Osteoblast (primary cell): ENCODE measurements around the gene MPZL1. TPM values are rescaled to one million over a fixed set of nuclear protein-coding genes. Genes with fewer than 3 reads are reported as not detected.
A peak's percentile ranks its signal among the peaks of the same experiment; 100 is the strongest.

Source experiments
- DNase-seq: peaks from one replicate; pipeline ENCODE4 v3.0.0; 2011; ENCODE audit warnings: low spot score, mixed read lengths; ENCODE audit not compliant: insufficient read length; ENCODE audit errors: missing footprints
- H2AFZ ChIP-seq: 2 replicates; pipeline ENCODE4 v1.6.0; 2011; ENCODE audit warnings: mild to moderate bottlenecking, low read length
- H3K27ac ChIP-seq: 2 replicates; pipeline ENCODE4 v1.5.1; 2011; ENCODE audit warnings: mild to moderate bottlenecking, low read depth, low read length, moderate library complexity
- H3K27me3 ChIP-seq: 2 replicates; pipeline ENCODE4 v1.6.0; 2012; ENCODE audit warnings: mild to moderate bottlenecking, control low read depth, inconsistent platforms, low read length, moderate library complexity; ENCODE audit not compliant: insufficient read depth
- H3K36me3 ChIP-seq: 2 replicates; pipeline ENCODE4 v1.5.1; 2011; ENCODE audit warnings: mild to moderate bottlenecking, low read length, control low read depth, moderate library complexity; ENCODE audit not compliant: insufficient read depth
- H3K4me1 ChIP-seq: 2 replicates; pipeline ENCODE4 v1.5.1; 2011; ENCODE audit warnings: mild to moderate bottlenecking, low read length, control low read depth, moderate library complexity; ENCODE audit not compliant: insufficient read depth
- H3K4me2 ChIP-seq: 2 replicates; pipeline ENCODE4 v1.6.0; 2011; ENCODE audit warnings: mild to moderate bottlenecking, low read length; ENCODE audit not compliant: insufficient read depth
- H3K4me3 ChIP-seq: fragments of 200-600 bp; sonication (generic); 3 replicates; pipeline ENCODE4 v1.5.1; 2012; ENCODE audit warnings: mild to moderate bottlenecking, low read length, inconsistent platforms; ENCODE audit not compliant: insufficient read depth
- H3K79me2 ChIP-seq: 2 replicates; pipeline ENCODE4 v1.6.0; 2012; ENCODE audit warnings: mild to moderate bottlenecking, low read length, control low read depth, inconsistent platforms; ENCODE audit not compliant: insufficient read depth
- H3K9me3 ChIP-seq: 2 replicates; pipeline ENCODE4 v1.5.1; 2011; ENCODE audit warnings: low read depth, low read length, control low read depth
- H4K20me1 ChIP-seq: 2 replicates; pipeline ENCODE4 v1.6.0; 2012; ENCODE audit warnings: mild to moderate bottlenecking, low read length, control low read depth; ENCODE audit not compliant: insufficient read depth
- total RNA-seq: library from RNA; depleted of rRNA; stranded (reverse); fragments of >200 nt; gene quantifications from 2 replicates; pipeline ENCODE4 v1.2.3, GENCODE V29; 2012
- TF ChIP-seq, protein P1 (sequence below): IDR thresholded peaks from 2 replicates; pipeline ENCODE4 v1.5.1; 2011; ENCODE audit warnings: mild to moderate bottlenecking, low read depth, low read length, moderate library complexity; ENCODE audit errors: extremely low read depth

MPZL1 gene
- total RNA-seq, 1 donor: 189 TPM

DNA sequence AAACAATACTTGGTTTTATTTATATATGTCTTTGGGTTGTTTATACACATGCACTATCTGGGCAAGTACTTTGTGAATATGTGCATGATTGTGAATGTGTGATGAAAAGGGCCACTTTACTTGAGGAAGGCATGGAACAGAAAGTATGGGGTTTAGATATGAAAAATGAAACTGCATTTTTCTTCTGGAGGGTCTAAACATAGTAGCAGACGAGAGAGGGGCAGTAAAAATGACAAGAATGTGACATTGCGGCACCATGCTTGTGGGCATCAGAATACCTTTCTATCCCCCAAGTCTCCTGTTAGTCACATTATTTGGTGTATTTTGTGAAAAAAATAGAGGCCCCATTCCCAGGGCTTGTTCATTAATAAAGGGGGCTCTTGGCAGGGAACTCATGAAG is 15.4 kb upstream of the MPZL1 start:
- Histone ChIP-seq H3K4me1 (peaks cover 9% of the 10 kb centered on the region), H3K27me3 (peaks cover 44% of the 10 kb centered on the region), H3K4me2 (no peak overlapping the region), H3K9me3 (no peaks in the 10 kb centered on the region), H2AFZ (no peak overlapping the region), H3K27ac (no peak overlapping the region), H4K20me1 (no peaks in the 10 kb centered on the region), H3K79me2 (no peaks in the 10 kb centered on the region), H3K4me3 (no peak overlapping the region), H3K36me3 (no peaks in the 10 kb centered on the region)
- DNase-seq: no peak
- TF ChIP-seq, protein P1, sequence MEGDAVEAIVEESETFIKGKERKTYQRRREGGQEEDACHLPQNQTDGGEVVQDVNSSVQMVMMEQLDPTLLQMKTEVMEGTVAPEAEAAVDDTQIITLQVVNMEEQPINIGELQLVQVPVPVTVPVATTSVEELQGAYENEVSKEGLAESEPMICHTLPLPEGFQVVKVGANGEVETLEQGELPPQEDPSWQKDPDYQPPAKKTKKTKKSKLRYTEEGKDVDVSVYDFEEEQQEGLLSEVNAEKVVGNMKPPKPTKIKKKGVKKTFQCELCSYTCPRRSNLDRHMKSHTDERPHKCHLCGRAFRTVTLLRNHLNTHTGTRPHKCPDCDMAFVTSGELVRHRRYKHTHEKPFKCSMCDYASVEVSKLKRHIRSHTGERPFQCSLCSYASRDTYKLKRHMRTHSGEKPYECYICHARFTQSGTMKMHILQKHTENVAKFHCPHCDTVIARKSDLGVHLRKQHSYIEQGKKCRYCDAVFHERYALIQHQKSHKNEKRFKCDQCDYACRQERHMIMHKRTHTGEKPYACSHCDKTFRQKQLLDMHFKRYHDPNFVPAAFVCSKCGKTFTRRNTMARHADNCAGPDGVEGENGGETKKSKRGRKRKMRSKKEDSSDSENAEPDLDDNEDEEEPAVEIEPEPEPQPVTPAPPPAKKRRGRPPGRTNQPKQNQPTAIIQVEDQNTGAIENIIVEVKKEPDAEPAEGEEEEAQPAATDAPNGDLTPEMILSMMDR: no peak

DNA sequence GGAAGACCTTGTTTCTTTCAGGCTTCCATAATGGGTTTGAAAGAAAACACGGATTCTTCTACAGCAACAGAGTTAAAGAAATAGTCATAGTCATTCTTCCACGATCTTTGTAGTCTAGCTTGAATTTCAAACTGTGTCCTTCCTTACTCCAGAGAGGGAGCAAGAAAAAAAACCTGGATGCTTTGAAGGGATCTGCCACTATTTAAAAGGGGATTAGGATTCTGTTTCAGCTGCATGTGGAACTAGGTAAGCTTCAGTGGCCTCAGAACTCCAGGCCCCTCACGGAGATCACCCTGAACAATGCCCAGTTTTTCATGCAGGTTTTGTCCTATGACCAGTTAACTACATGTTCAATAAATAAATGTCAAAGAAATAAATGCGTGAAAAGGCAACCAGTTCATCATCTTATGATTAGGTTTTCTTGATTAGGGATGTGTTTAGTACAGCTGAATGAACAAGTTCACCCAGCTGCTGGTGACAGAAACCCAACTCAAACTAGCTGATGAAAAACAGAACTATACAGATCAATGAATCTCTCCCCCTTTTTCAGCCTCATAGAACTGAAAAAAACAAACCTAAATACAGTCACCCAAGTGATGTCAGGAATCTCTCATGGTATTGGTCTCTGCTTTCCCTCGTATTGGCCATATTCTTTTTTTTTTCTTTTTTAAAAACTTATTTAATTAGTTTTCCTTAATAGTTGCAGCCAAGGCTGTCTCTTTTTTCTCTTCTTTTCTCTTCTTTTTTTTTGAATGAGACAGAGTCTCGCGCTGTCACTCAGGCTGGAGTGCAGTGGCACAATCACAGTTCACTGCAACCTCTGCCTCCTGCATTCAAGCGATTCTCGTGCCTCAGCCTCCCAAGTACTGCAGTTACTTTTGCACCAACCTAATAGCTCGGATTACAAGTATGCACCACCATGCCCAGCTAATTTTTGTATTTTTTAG is 14.6 kb upstream of the MPZL1 start:
- TF ChIP-seq, protein P1: no peak
- H2AFZ ChIP-seq: no peak overlapping the region
- H3K36me3 ChIP-seq: no peaks in the 10 kb centered on the region
- H3K4me3 ChIP-seq: no peak overlapping the region
- H3K27me3 ChIP-seq: peaks cover 44% of the 10 kb centered on the region
- peaks cover 9% of the 10 kb centered on the region for H3K4me1 ChIP-seq
- no peaks in the 10 kb centered on the region for H3K79me2 ChIP-seq
- H3K27ac ChIP-seq: no peak overlapping the region
- H3K4me2 ChIP-seq: no peak overlapping the region
- DNase-seq: no peak
- H4K20me1 ChIP-seq: no peaks in the 10 kb centered on the region
- no peaks in the 10 kb centered on the region for H3K9me3 ChIP-seq

DNA sequence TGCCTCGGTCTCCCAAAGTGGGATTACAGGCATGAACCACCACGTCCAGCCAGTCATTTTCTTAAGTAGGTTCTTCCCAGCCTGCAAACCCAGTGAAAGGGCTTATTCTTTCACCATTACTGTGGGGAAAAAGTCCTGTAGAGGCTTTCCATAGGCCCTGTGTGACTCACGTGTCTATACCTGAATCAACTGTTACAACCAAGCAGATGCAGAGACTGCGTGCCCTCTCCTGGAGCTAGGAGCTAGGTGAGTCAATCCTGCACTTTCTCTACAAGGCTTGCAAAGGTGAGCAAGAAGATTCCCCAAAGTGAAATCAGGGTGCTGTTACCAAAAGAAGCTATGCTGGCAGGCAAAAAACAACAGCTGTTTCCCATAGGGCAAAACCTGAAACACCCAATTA is 13.8 kb upstream of the MPZL1 start:
- Histone ChIP-seq H3K27ac (no peak overlapping the region), H3K4me3 (no peak overlapping the region), H3K79me2 (no peaks in the 10 kb centered on the region), H3K4me2 (no peak overlapping the region), H3K36me3 (no peaks in the 10 kb centered on the region), H3K9me3 (no peaks in the 10 kb centered on the region), H3K27me3 (peaks cover 44% of the 10 kb centered on the region), H3K4me1 (peaks cover 9% of the 10 kb centered on the region), H4K20me1 (no peaks in the 10 kb centered on the region), H2AFZ (no peak overlapping the region)
- no peak for DNase-seq
- TF ChIP-seq, protein P1: no peak

DNA sequence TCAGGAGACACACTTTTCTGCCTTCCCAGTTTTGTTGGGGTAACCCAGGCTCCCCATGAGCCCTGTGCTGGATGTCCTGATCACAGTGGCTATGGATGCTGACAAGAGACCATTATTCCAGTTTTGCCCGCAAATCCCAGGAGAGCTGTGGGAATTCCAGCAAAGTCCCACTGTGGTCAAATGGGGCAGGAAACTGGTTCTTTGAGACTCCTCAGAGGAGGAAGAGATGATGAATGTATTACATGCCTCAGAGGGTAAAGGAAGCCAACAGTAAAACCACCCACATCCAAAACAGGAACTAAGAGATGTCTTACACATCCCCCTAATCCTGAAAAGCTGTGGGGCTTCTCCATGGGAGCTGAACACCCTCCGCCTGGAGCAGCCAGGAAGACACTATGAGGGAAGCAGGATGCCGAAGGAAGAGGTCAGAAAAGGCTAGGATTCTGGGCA is 12.8 kb upstream of the MPZL1 start:
- H4K20me1 ChIP-seq: no peaks in the 10 kb centered on the region
- peak overlapping the region; percentile 21 for H3K4me3 ChIP-seq
- peaks cover 34% of the 10 kb centered on the region for H3K27me3 ChIP-seq
- H3K79me2 ChIP-seq: no peaks in the 10 kb centered on the region
- no peak overlapping the region for H3K27ac ChIP-seq
- no peak overlapping the region for H2AFZ ChIP-seq
- DNase-seq: peak; percentile 80
- H3K36me3 ChIP-seq: no peaks in the 10 kb centered on the region
- H3K4me1 ChIP-seq: peaks cover 9% of the 10 kb centered on the region
- no peaks in the 10 kb centered on the region for H3K9me3 ChIP-seq
- peak overlapping the region; percentile 49 for H3K4me2 ChIP-seq
- TF ChIP-seq, protein P1: no peak
